Lower leg skin (tissue), 3 donors: ENCODE results near the gene DZANK1.

ENCODE experiments used
- POLR2A ChIP-seq, 2 donors: fragments of 450-650 bp; IDR thresholded peaks; one replicate each; pipeline ENCODE4 v1.6.1; 2016 to 2017; ENCODE audit warnings: antibody characterized with exemption in 2 of 2, mild to moderate bottlenecking in 1 of 2, moderate library complexity in 1 of 2
- TF ChIP-seq, protein P1 (sequence below), 3 donors: fragments of 450-650 bp; IDR thresholded peaks; one replicate each; pipeline ENCODE4 v1.5.1; 2016; ENCODE audit warnings: antibody characterized with exemption in 3 of 3, mild to moderate bottlenecking in 3 of 3, moderate library complexity in 2 of 3

GRCh38 chr20:18361678-18362077 lies 105.2 kb downstream of the DZANK1 start:
- TF ChIP-seq, protein P1, sequence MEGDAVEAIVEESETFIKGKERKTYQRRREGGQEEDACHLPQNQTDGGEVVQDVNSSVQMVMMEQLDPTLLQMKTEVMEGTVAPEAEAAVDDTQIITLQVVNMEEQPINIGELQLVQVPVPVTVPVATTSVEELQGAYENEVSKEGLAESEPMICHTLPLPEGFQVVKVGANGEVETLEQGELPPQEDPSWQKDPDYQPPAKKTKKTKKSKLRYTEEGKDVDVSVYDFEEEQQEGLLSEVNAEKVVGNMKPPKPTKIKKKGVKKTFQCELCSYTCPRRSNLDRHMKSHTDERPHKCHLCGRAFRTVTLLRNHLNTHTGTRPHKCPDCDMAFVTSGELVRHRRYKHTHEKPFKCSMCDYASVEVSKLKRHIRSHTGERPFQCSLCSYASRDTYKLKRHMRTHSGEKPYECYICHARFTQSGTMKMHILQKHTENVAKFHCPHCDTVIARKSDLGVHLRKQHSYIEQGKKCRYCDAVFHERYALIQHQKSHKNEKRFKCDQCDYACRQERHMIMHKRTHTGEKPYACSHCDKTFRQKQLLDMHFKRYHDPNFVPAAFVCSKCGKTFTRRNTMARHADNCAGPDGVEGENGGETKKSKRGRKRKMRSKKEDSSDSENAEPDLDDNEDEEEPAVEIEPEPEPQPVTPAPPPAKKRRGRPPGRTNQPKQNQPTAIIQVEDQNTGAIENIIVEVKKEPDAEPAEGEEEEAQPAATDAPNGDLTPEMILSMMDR (IDR thresholded peaks at IDR 0.05): no peak
- no peak for TF ChIP-seq POLR2A (IDR thresholded peaks at IDR 0.05)
